Osteoblast (primary cell): ENCODE results near the gene FAM107A. TPM values are rescaled to one million over a fixed set of nuclear protein-coding genes. Genes with fewer than 3 reads are reported as not detected.

Experiments used
- DNase-seq: peaks from one replicate; pipeline ENCODE4 v3.0.0; 2011; ENCODE audit warnings: low spot score, mixed read lengths; ENCODE audit not compliant: insufficient read length; ENCODE audit errors: missing footprints
- H2AFZ ChIP-seq: 2 replicates; pipeline ENCODE4 v1.6.0; 2011; ENCODE audit warnings: mild to moderate bottlenecking, low read length
- H3K27ac ChIP-seq: 2 replicates; pipeline ENCODE4 v1.5.1; 2011; ENCODE audit warnings: mild to moderate bottlenecking, low read depth, low read length, moderate library complexity
- H3K27me3 ChIP-seq: 2 replicates; pipeline ENCODE4 v1.6.0; 2012; ENCODE audit warnings: mild to moderate bottlenecking, control low read depth, inconsistent platforms, low read length, moderate library complexity; ENCODE audit not compliant: insufficient read depth
- H3K36me3 ChIP-seq: 2 replicates; pipeline ENCODE4 v1.5.1; 2011; ENCODE audit warnings: mild to moderate bottlenecking, low read length, control low read depth, moderate library complexity; ENCODE audit not compliant: insufficient read depth
- H3K4me1 ChIP-seq: 2 replicates; pipeline ENCODE4 v1.5.1; 2011; ENCODE audit warnings: mild to moderate bottlenecking, low read length, control low read depth, moderate library complexity; ENCODE audit not compliant: insufficient read depth
- H3K4me2 ChIP-seq: 2 replicates; pipeline ENCODE4 v1.6.0; 2011; ENCODE audit warnings: mild to moderate bottlenecking, low read length; ENCODE audit not compliant: insufficient read depth
- H3K4me3 ChIP-seq: fragments of 200-600 bp; sonication (generic); 3 replicates; pipeline ENCODE4 v1.5.1; 2012; ENCODE audit warnings: mild to moderate bottlenecking, low read length, inconsistent platforms; ENCODE audit not compliant: insufficient read depth
- H3K79me2 ChIP-seq: 2 replicates; pipeline ENCODE4 v1.6.0; 2012; ENCODE audit warnings: mild to moderate bottlenecking, low read length, control low read depth, inconsistent platforms; ENCODE audit not compliant: insufficient read depth
- H3K9me3 ChIP-seq: 2 replicates; pipeline ENCODE4 v1.5.1; 2011; ENCODE audit warnings: low read depth, low read length, control low read depth
- H4K20me1 ChIP-seq: 2 replicates; pipeline ENCODE4 v1.6.0; 2012; ENCODE audit warnings: mild to moderate bottlenecking, low read length, control low read depth; ENCODE audit not compliant: insufficient read depth
- CTCF ChIP-seq: IDR thresholded peaks from 2 replicates; pipeline ENCODE4 v1.5.1; 2011; ENCODE audit warnings: mild to moderate bottlenecking, low read depth, low read length, moderate library complexity; ENCODE audit errors: extremely low read depth
- total RNA-seq: library from RNA; depleted of rRNA; stranded (reverse); fragments of >200 nt; gene quantifications from 2 replicates; pipeline ENCODE4 v1.2.3, GENCODE V29; 2012

The FAM107A gene
- total RNA-seq, 1 donor = not detected

GRCh38 chr3:58524326-58524888 lies 52.8 kb downstream of the FAM107A start:
- TF ChIP-seq CTCF = no peak
- peaks cover 12% of the 10 kb centered on the region for H3K4me1 ChIP-seq
- no peak overlapping the region for H3K4me3 ChIP-seq
- H3K79me2 ChIP-seq = no peaks in the 10 kb centered on the region
- H3K9me3 ChIP-seq = no peaks in the 10 kb centered on the region
- peaks cover 20% of the 10 kb centered on the region for H3K36me3 ChIP-seq
- H3K27ac ChIP-seq = no peak overlapping the region
- no peak overlapping the region for H2AFZ ChIP-seq
- no peaks in the 10 kb centered on the region for H3K27me3 ChIP-seq
- peak; percentile 25 for DNase-seq
- H4K20me1 ChIP-seq = no peaks in the 10 kb centered on the region
- no peak overlapping the region for H3K4me2 ChIP-seq

GRCh38 chr3:58522759-58523425 lies 54.3 kb downstream of the FAM107A start:
- Histone ChIP-seq H3K79me2 (no peaks in the 10 kb centered on the region), H4K20me1 (no peaks in the 10 kb centered on the region), H2AFZ (no peak overlapping the region), H3K27me3 (no peaks in the 10 kb centered on the region), H3K4me3 (no peak overlapping the region), H3K4me2 (no peak overlapping the region), H3K27ac (no peak overlapping the region), H3K36me3 (peaks cover 18% of the 10 kb centered on the region), H3K4me1 (peaks cover 6% of the 10 kb centered on the region), H3K9me3 (no peaks in the 10 kb centered on the region)
- no peak for DNase-seq
- no peak for TF ChIP-seq CTCF

- no peak overlapping the region for H2AFZ ChIP-seq
- no peaks in the 10 kb centered on the region for H4K20me1 ChIP-seq
- no peak overlapping the region for H3K4me2 ChIP-seq
- no peak for TF ChIP-seq CTCF
- H3K27ac ChIP-seq = no peak overlapping the region
- H3K79me2 ChIP-seq = no peaks in the 10 kb centered on the region
- peaks cover 6% of the 10 kb centered on the region for H3K4me1 ChIP-seq
- peaks cover 19% of the 10 kb centered on the region for H3K36me3 ChIP-seq
- no peak overlapping the region for H3K4me3 ChIP-seq
- no peaks in the 10 kb centered on the region for H3K27me3 ChIP-seq
- DNase-seq = no peak
- no peaks in the 10 kb centered on the region for H3K9me3 ChIP-seq
Measured at GRCh38 chr3:58521917-58522631, 55.1 kb downstream of the FAM107A start.

GRCh38 chr3:58521336-58521670 lies 55.9 kb downstream of the FAM107A start:
- no peaks in the 10 kb centered on the region for H3K9me3 ChIP-seq

More at GRCh38 chr3:58521336-58521670, 55.9 kb downstream of the FAM107A start:
- Histone ChIP-seq H3K27ac (no peak overlapping the region), H3K27me3 (no peaks in the 10 kb centered on the region), H3K4me1 (peaks cover 1% of the 10 kb centered on the region), H3K4me2 (no peak overlapping the region), H3K79me2 (no peaks in the 10 kb centered on the region), H4K20me1 (no peaks in the 10 kb centered on the region), H3K4me3 (no peak overlapping the region), H2AFZ (no peak overlapping the region), H3K36me3 (peaks cover 21% of the 10 kb centered on the region)
- TF ChIP-seq CTCF = no peak
- DNase-seq = peak; percentile 50
